GM13977 (cell line): ENCODE results near the gene PSMA6.
"Not testable (repeated sequence)": the region's sequence is repeated elsewhere in the genome, so short reads cannot be mapped to it uniquely, and the experiment has no call there.

Source experiments
- DNase-seq: peaks from one replicate; pipeline ENCODE4 v3.0.0; 2012; ENCODE audit warnings: low spot score
- in situ Hi-C: fragments of 300-500 bp; cut with MboI; formaldehyde crosslinking; loops from one replicate; pipeline ENCODE4 v1.12.0; 2022; ENCODE audit warnings: low sequenced_read_pairs, low pct_unique_long_range_greater_than_20kb, mixed read lengths, inconsistent platforms; ENCODE audit not compliant: unreplicated experiment
- TF ChIP-seq, protein P1 (sequence below): IDR thresholded peaks from 2 replicates; pipeline ENCODE4 v1.5.1; 2012; ENCODE audit warnings: mild to moderate bottlenecking, control low read depth; ENCODE audit not compliant: insufficient read depth; ENCODE audit errors: extremely low read depth, missing control alignments

PSMA6 gene

DNA sequence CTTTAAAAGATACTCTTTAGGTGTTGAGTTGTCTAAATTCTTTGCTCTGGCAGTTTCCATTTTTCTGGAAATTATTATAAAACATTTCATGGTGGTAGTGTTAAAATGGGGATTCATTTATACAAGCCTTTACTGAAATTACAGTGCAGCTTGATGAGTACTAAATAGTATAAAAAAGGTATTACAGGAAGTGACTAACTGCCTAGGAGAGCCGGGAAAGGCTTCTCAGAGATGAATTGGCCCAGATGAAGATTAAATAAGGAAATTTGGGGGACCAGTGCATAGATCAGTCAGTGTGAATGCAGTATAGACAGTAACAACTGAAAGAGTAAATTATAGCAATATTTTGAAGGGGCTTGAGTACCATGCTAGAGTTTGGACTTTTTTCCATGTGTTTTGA lies 7.5 kb downstream of the PSMA6 start:
- TF ChIP-seq, protein P1, sequence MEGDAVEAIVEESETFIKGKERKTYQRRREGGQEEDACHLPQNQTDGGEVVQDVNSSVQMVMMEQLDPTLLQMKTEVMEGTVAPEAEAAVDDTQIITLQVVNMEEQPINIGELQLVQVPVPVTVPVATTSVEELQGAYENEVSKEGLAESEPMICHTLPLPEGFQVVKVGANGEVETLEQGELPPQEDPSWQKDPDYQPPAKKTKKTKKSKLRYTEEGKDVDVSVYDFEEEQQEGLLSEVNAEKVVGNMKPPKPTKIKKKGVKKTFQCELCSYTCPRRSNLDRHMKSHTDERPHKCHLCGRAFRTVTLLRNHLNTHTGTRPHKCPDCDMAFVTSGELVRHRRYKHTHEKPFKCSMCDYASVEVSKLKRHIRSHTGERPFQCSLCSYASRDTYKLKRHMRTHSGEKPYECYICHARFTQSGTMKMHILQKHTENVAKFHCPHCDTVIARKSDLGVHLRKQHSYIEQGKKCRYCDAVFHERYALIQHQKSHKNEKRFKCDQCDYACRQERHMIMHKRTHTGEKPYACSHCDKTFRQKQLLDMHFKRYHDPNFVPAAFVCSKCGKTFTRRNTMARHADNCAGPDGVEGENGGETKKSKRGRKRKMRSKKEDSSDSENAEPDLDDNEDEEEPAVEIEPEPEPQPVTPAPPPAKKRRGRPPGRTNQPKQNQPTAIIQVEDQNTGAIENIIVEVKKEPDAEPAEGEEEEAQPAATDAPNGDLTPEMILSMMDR, result no peak
- no peak for DNase-seq
- in situ Hi-C loops, result no loop called here

DNA sequence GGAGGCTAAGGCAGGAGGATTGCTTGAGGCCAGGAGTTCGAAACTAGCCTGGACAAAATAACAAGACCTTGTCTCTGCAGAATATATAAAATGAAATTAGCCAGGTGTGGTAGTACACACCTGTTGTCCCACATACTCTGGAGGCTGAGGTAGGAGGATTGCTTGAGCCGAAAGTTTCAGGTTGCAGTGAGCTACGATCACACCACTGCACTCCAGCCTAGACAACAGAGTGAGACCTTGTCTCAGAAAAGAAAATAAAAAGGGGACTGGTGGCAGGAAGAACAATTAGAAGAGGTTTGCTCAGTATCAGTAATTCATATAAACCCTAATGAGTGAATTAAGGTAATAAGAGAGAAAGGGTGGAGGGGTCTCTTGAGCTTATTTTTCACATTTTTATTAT lies 8.0 kb downstream of the PSMA6 start:
- DNase-seq, result no peak
- in situ Hi-C loops, result no loop called here
- TF ChIP-seq, protein P1, result no peak

- in situ Hi-C loops, DNase-seq: not testable (repeated sequence)
Observed at GRCh38 chr14:35301334-35301733, 9.2 kb downstream of the PSMA6 start.

DNA sequence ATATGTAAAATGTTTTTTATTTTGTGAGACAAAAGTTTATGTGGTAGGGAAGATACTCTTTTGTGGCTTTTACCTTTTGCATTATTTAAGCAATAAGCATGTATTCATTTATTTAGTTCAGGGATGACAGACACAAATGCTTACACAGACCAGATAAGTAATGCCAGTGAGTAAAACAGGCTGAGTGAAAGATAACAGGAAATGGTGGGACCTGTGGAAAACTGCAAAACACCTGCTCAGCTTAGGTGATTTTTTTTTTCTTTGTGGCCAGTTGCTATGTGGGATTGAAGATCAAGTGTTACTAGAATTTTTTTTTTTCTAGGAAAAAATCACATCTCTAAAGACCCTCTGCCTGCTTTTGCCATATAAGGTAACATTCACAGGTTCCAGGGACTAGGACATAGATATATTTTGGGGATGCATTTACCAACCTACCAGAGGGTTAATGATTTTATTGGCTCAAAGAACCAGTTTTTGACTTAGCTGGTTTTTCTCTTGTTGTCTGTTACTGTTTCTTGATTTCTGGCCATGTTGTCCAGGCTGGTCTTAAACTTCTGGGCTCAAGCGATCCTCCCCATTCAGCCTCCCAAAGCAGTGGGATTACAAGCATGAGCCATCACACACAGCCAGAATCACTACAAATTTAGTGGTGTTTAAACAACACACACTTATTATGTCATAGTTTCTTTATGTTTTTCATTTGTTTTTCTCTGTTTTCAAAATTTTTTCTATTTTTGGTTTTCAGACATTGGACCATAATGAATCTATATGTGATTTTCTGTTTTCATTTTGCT lies 9.8 kb downstream of the PSMA6 start:
- TF ChIP-seq, protein P1, result no peak
- DNase-seq, result no peak
- in situ Hi-C loops, result no loop called here

- TF ChIP-seq, protein P1, result no peak
- DNase-seq, result no peak
- in situ Hi-C loops, result no loop called here
Observed at GRCh38 chr14:35303149-35303935, 11.2 kb downstream of the PSMA6 start.

GRCh38 chr14:35304812-35305462 lies 12.8 kb downstream of the PSMA6 start:
- no peak for DNase-seq
- in situ Hi-C loops, result no loop called here
- TF ChIP-seq, protein P1, result no peak
